GM18508 (cell line): Measurements from ENCODE around the gene CAMK1G.

Source experiments
- ATAC-seq: cut with Tn5 transposase; IDR thresholded peaks from one replicate; pipeline ENCODE4 v1.9.1; 2021; ENCODE audit warnings: moderate number of reproducible peaks; ENCODE audit not compliant: insufficient read depth, unreplicated experiment

Gene CAMK1G

GRCh38 chr1:209561532-209561931 is 22.0 kb upstream of the CAMK1G start:
- no peak for ATAC-seq

GRCh38 chr1:209564849-209565248 is 18.7 kb upstream of the CAMK1G start:
- ATAC-seq: no peak

- peak; percentile 77 for ATAC-seq
Observed at GRCh38 chr1:209565759-209566678, 17.5 kb upstream of the CAMK1G start.

GRCh38 chr1:209567698-209568175 is 15.8 kb upstream of the CAMK1G start:
- no peak for ATAC-seq

- ATAC-seq: no peak
Observed at GRCh38 chr1:209569455-209570207, 13.9 kb upstream of the CAMK1G start.

- no peak for ATAC-seq
Observed at GRCh38 chr1:209570743-209571142, 12.8 kb upstream of the CAMK1G start.

- ATAC-seq: no peak
Observed at GRCh38 chr1:209576392-209577197, 6.9 kb upstream of the CAMK1G start.

- no peak for ATAC-seq
Observed at GRCh38 chr1:209577346-209577745, 6.2 kb upstream of the CAMK1G start.

GRCh38 chr1:209580577-209580976 is 2.9 kb upstream of the CAMK1G start:
- no peak for ATAC-seq

GRCh38 chr1:209584231-209584672 is 738 bp downstream of the CAMK1G start:
- ATAC-seq: no peak

- ATAC-seq: no peak
Observed at GRCh38 chr1:209585197-209585596, 1.7 kb downstream of the CAMK1G start.

GRCh38 chr1:209585672-209586071 is 2.2 kb downstream of the CAMK1G start:
- ATAC-seq: no peak

GRCh38 chr1:209586221-209586740 is 2.8 kb downstream of the CAMK1G start:
- no peak for ATAC-seq

- no peak for ATAC-seq
Observed at GRCh38 chr1:209587789-209588188, 4.3 kb downstream of the CAMK1G start.

GRCh38 chr1:209589440-209589839 is 5.9 kb downstream of the CAMK1G start:
- ATAC-seq: no peak

- no peak for ATAC-seq
Observed at GRCh38 chr1:209589863-209590262, 6.3 kb downstream of the CAMK1G start.

GRCh38 chr1:209590405-209590804 is 6.9 kb downstream of the CAMK1G start:
- ATAC-seq: no peak

GRCh38 chr1:209593747-209594146 is 10.2 kb downstream of the CAMK1G start:
- no peak for ATAC-seq

- ATAC-seq: no peak
Observed at GRCh38 chr1:209594440-209594839, 10.9 kb downstream of the CAMK1G start.

GRCh38 chr1:209595028-209595427 is 11.5 kb downstream of the CAMK1G start:
- no peak for ATAC-seq
